Bronchial epithelial cell (primary cell): ENCODE measurements around the gene SLC5A5. TPM values are rescaled to one million over a fixed set of nuclear protein-coding genes. Genes with fewer than 3 reads are reported as not detected.

Experiments used
- DNase-seq: peaks from one replicate; pipeline ENCODE4 v3.0.0-alpha.2; 2010; ENCODE audit warnings: low read depth
- FAIRE-seq: peaks from 2 replicates; lab custom pipeline; 2011; peaks lifted over from hg19 to GRCh38; lab: Jason Lieb, UNC
- H3K27me3 ChIP-seq: 2 replicates; pipeline ENCODE4 v1.5.1; 2011; ENCODE audit warnings: low read length; ENCODE audit not compliant: control insufficient read depth, insufficient read depth
- H3K36me3 ChIP-seq: 2 replicates; pipeline ENCODE4 v1.5.1; 2011; ENCODE audit warnings: low read length; ENCODE audit not compliant: control insufficient read depth, insufficient read depth
- H3K4me3 ChIP-seq: 2 replicates; pipeline ENCODE4 v1.5.1; 2011; ENCODE audit warnings: mild to moderate bottlenecking, low read depth, low read length, control low read depth
- CTCF ChIP-seq: IDR thresholded peaks from 2 replicates; pipeline ENCODE4 v1.5.1; 2011; ENCODE audit warnings: mild to moderate bottlenecking, moderate library complexity, low read length, control low read depth, inconsistent platforms; ENCODE audit not compliant: insufficient read depth, severe bottlenecking
- total RNA-seq: library from RNA; depleted of rRNA; stranded (reverse); fragments of >200 nt; gene quantifications from 2 replicates; pipeline ENCODE4 v1.2.1, GENCODE V29; 2014

SLC5A5 gene
- total RNA-seq, 1 donor from 2014 or later: under 0.01 TPM

DNA sequence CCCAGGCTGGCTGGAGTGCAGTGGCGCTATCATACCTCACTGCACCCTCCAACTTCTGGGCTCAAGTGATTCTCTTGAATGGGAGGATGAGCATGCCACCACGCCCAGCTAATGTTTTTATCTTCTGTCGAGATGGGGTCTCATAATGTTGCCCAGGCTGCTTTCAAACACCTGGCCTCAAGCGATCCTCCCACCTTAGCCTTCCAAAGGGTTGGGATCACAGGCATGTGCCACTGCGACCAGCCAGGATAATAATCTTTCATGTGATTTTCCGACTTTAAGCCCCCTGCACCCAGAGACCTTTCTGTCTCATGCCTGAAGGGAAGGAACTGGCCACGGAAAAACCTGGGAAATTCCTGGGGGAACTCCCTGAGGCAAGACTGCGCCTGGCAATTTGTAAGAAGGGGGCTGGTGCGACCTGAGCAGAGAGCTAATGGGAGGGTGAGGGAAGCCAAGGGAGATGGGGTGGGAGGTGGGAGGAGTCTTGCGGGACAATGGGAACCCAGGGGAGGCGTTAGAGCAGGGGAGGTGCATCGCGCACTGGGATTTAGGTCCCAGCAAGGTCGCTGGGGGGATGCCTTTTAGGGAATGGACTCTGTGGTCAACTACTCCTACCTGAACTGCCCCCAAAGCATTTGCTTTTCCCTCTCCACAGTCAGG, 59.9 kb downstream of the SLC5A5 start:
- TF ChIP-seq CTCF: no peak
- Histone ChIP-seq H3K4me3 (no peak overlapping the region), H3K36me3 (peaks cover 2% of the 10 kb centered on the region), H3K27me3 (no peaks in the 10 kb centered on the region)
- no peak for FAIRE-seq
- DNase-seq: no peak

GRCh38 chr19:17932485-17933338, 61.0 kb downstream of the SLC5A5 start, which contains the start of gene CCDC124:
TSS of gene CCDC124 (plus strand) at chr19:17933015. CDS start at chr19:17936421, 3,406 bp downstream.
- no peaks in the 10 kb centered on the region for H3K27me3 ChIP-seq
- H3K4me3 ChIP-seq: peak within 1 kb of the TSS; percentile 88
- FAIRE-seq (no peak), DNase-seq (peak; percentile 83)
- peaks cover 2% of the 10 kb centered on the region for H3K36me3 ChIP-seq
- peak; percentile 99 for TF ChIP-seq CTCF

DNA sequence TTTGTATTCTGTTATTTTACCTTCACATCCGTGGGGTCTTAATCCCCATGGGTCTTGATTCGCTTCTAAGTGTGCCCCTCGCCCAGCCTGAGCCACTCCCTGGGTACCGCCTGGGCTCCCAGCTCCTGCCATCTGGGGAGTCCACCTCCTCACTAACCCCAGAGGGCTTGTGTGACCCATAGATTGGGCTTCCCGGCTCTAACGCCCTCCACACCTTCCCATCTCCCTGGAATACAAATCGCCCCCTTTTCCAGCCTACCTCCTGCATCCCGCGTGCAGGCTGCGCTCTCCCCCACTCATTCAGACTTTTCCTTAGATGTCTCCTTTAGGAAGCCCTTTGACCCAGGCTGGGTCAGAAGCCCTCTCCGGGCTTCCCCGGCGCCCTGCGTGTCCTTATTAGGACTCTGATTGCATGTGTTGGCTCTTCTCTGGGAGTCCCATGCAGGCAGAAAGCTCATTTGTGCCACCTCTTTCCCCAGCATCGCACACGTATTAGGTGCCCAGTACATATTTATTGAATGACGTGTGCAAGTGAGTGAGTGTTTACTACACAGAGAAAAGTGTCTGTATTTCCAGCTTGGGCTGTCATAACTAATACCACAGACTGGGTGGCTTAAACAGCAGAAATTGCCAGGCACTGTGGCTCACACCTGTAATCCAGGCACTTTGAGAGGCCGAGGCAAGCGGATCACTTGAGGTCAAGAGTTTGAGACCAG, 61.8 kb downstream of the SLC5A5 start:
- Histone ChIP-seq H3K36me3 (peaks cover 2% of the 10 kb centered on the region), H3K27me3 (no peaks in the 10 kb centered on the region), H3K4me3 (peak overlapping the region; percentile 88)
- DNase-seq (peak; percentile 90), FAIRE-seq (no peak)
- TF ChIP-seq CTCF: no peak

DNA sequence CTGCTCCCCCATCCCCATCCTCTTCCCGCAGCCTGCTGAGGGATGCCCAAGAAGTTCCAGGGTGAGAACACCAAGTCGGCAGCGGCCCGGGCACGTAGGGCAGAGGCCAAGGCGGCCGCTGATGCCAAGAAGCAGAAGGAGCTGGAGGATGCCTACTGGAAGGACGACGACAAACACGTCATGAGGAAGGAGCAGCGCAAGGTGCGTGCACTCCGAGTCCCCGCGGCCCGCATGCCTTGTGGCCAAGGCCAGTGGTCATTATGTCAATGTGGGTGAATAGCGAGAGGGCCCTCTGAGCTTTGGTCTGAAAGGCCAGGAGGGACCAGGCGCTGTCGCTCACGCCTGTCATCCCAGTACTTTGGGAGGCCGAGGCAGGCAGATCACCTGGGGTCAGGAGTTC, 64.6 kb downstream of the SLC5A5 start:
- DNase-seq (no peak), FAIRE-seq (no peak)
- Histone ChIP-seq H3K27me3 (no peaks in the 10 kb centered on the region), H3K36me3 (peaks cover 2% of the 10 kb centered on the region), H3K4me3 (no peak overlapping the region)
- no peak for TF ChIP-seq CTCF

GRCh38 chr19:17937371-17937900, 65.7 kb downstream of the SLC5A5 start:
- Histone ChIP-seq H3K36me3 (peaks cover 4% of the 10 kb centered on the region), H3K4me3 (no peak overlapping the region), H3K27me3 (no peaks in the 10 kb centered on the region)
- DNase-seq: no peak
- no peak for TF ChIP-seq CTCF
- FAIRE-seq: no peak
